K562 (cell line): ENCODE data around the gene GGPS1. TPM values are rescaled to one million over a fixed set of nuclear protein-coding genes. Genes with fewer than 3 reads are reported as not detected.
A peak's percentile ranks its signal among the peaks of the same experiment; 100 is the strongest.

ENCODE experiments used
- ATF1 ChIP-seq, 2 experiments: fragments of 450-650 bp in 1 of 2; IDR thresholded peaks; 2 replicates each; pipeline ENCODE4 v1.6.1; 2016; ENCODE audit warnings: missing compliant biosample characterization in 1 of 2, missing genetic modification characterization in 1 of 2
- CBFB ChIP-seq: sonication (generic); formaldehyde crosslinking; IDR thresholded peaks from 2 replicates; pipeline ENCODE4 v1.4.0; 2020; ENCODE audit warnings: mild to moderate bottlenecking, missing genetic modification reagents
- CREB1 ChIP-seq, 2 experiments: sonication (generic) in 1 of 2; formaldehyde crosslinking in 1 of 2; IDR thresholded peaks; 2 replicates each; pipeline versions ENCODE4 v1.6.1 to v1.8.0; 2012 to 2022; ENCODE audit warnings: inconsistent platforms in 1 of 2, mild to moderate bottlenecking in 1 of 2, missing genetic modification reagents in 1 of 2, moderate library complexity in 1 of 2
- HDAC2 ChIP-seq: fragments of 450-650 bp; IDR thresholded peaks from 2 replicates; pipeline ENCODE4 v1.6.1; 2016; ENCODE audit warnings: mild to moderate bottlenecking
- HDAC3 ChIP-seq: fragments of 450-650 bp; IDR thresholded peaks from 2 replicates; pipeline ENCODE4 v1.6.1; 2018; ENCODE audit warnings: borderline replicate concordance, mild to moderate bottlenecking, moderate library complexity; ENCODE audit not compliant: partially characterized antibody
- HDAC6 ChIP-seq: IDR thresholded peaks from 2 replicates; pipeline ENCODE4 v1.6.1; 2012; ENCODE audit warnings: low read depth, mild to moderate bottlenecking, control low read depth, inconsistent platforms, low read length, moderate library complexity
- MEF2D ChIP-seq: conservative IDR thresholded peaks from 2 replicates; pipeline ENCODE4 v1.6.1; 2016; ENCODE audit warnings: low read depth, missing genetic modification characterization, missing compliant biosample characterization
- NCOA2 ChIP-seq, 2 experiments: fragments of 450-650 bp; IDR thresholded peaks; 2 replicates each; pipeline ENCODE4 v1.6.1; 2018; ENCODE audit warnings: mild to moderate bottlenecking in 2 of 2, moderate library complexity in 1 of 2; ENCODE audit not compliant: partially characterized antibody in 2 of 2
- PRPF4 ChIP-seq: fragments of 200-400 bp; formaldehyde crosslinking; IDR thresholded peaks from one replicate; pipeline ENCODE4 v1.6.1; 2017; ENCODE audit warnings: low read length, low read depth, mild to moderate bottlenecking; ENCODE audit not compliant: insufficient read depth, poor library complexity, severe bottlenecking
- PYGO2 ChIP-seq: fragments of 450-650 bp; IDR thresholded peaks from 2 replicates; pipeline ENCODE4 v1.6.1; 2016; ENCODE audit warnings: mild to moderate bottlenecking, missing genetic modification characterization, moderate library complexity, missing compliant biosample characterization
- SMARCA4 ChIP-seq: fragments of 450-650 bp; IDR thresholded peaks from 2 replicates; pipeline ENCODE4 v1.6.1; 2016
- SREBF1 ChIP-seq: fragments of 150-350 bp; IDR thresholded peaks from 2 replicates; pipeline ENCODE4 v1.6.1; 2014; ENCODE audit warnings: antibody characterized with exemption, low read depth, low read length, borderline replicate concordance
- SRSF3 ChIP-seq: fragments of 200-400 bp; formaldehyde crosslinking; IDR thresholded peaks from 2 replicates; pipeline ENCODE4 v1.6.1; 2016; ENCODE audit warnings: mild to moderate bottlenecking, low read length, moderate library complexity; ENCODE audit not compliant: insufficient read depth
- TAL1 ChIP-seq: fragments of 450-650 bp; IDR thresholded peaks from 2 replicates; pipeline ENCODE4 v1.6.1; 2016; ENCODE audit warnings: mild to moderate bottlenecking
- XRCC5 ChIP-seq: fragments of 200-400 bp; formaldehyde crosslinking; IDR thresholded peaks from 2 replicates; pipeline ENCODE4 v1.6.1; 2017; ENCODE audit warnings: low read depth, mild to moderate bottlenecking, low read length
- ZFX ChIP-seq: sonication (generic); formaldehyde crosslinking; IDR thresholded peaks from 2 replicates; pipeline ENCODE4 v1.8.0; 2022; ENCODE audit warnings: mild to moderate bottlenecking, missing genetic modification reagents, moderate library complexity
- ZNF785 ChIP-seq: fragments of 250-450 bp; sonication (Bioruptor Pico); IDR thresholded peaks from 2 replicates; pipeline ENCODE4 v1.4.0; 2020; ENCODE audit warnings: mild to moderate bottlenecking
- polyA plus RNA-seq, 8 experiments: library from polyadenylated mRNA; depleted of rRNA in 4 of 8; stranded (reverse) in 5 of 8; unstranded in 3 of 8; fragments of >200 nt; fragmentation: Nextera tagmentation in 2 of 8; fragmentation: Illumina TruSeq in 1 of 8; extraction: Ambion mirVana in 2 of 8; extraction: Trizol in 1 of 8; gene quantifications; 2 replicates each; pipeline versions ENCODE4 v1.2.1 to v1.2.3, GENCODE V29; 2011 to 2014; ENCODE audit warnings: inconsistent platforms in 1 of 8, missing spikeins in 1 of 8
- total RNA-seq, 7 experiments: library from RNA; depleted of rRNA in 6 of 7; stranded (reverse); fragments of >200 nt in 6 of 7; fragmentation: Illumina TruSeq in 2 of 7; extraction: Trizol in 2 of 7; gene quantifications; 2 replicates each; pipeline versions ENCODE4 v1.2.1 to v1.2.3, GENCODE V29; 2011 to 2021; ENCODE audit warnings: low replicate concordance in 1 of 7
- TF ChIP-seq, protein P1 (sequence below): sonication (generic); formaldehyde crosslinking; IDR thresholded peaks from 2 replicates; pipeline ENCODE4 v1.8.1; 2023; ENCODE audit warnings: mild to moderate bottlenecking, missing genetic modification reagents

GGPS1 gene
- total and polyA plus RNA-seq, 9 of the 15 experiments (the other 6 are each of a cell fraction or from before 2014, with no cell fraction given) = 18.8 to 104 (median 56.3) TPM

DNA sequence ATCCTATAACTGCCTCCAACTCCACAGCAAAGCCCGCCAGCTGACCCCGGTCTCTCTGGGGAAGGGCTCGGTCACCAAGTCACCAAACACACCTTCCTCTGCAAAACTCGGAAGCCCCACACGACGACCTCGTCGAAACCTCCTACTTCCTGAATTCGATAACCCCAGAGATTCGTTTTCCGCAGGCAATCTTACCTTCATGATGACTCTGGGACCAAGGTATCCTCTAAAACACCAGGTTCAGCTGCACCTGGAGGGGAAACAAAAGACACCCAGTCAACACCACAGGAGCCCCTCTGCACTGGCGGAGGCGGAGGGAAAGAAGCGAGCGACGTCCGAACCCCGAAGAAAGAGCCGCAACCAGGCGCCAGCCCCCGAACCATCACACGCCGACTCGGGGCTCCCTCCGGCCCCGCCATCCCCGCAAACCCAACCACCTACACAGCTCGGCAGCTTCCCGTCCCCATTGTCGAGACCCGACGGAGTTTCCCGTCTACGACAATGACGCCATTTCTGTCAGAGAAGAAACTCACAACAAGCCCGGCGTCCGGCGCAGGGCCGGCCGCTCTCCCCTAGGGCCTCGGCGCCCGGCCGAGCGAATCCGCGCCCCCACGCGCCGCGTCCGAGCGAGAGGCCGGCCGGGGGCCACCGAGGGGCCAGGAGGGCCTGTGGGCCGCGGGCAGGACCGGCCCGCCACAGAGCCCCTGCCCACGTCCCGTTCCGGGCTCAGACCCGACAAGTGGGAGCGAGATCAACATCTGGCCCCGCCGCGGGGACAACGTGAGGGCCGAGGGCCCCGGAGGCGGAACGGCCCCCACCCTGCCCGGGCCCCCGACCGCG, 1.4 kb upstream of the GGPS1 start (continued):
- TF ChIP-seq SMARCA4 = peak; percentile 17; the same call in 1 of the 2 replicates
- no peak for TF ChIP-seq CREB1 (IDR thresholded peaks at IDR 0.05)
- TF ChIP-seq CREB1 (CRISPR knock-in tag; IDR thresholded peaks at IDR 0.05) = no peak
- no peak for TF ChIP-seq PRPF4
- TF ChIP-seq HDAC2 = no peak
- TF ChIP-seq, protein P1, sequence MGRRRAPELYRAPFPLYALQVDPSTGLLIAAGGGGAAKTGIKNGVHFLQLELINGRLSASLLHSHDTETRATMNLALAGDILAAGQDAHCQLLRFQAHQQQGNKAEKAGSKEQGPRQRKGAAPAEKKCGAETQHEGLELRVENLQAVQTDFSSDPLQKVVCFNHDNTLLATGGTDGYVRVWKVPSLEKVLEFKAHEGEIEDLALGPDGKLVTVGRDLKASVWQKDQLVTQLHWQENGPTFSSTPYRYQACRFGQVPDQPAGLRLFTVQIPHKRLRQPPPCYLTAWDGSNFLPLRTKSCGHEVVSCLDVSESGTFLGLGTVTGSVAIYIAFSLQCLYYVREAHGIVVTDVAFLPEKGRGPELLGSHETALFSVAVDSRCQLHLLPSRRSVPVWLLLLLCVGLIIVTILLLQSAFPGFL (CRISPR knock-in tag) = peak; percentile 89; the same call in 1 of the 2 replicates
- TF ChIP-seq SRSF3 = no peak
- no peak for TF ChIP-seq SREBF1
- no peak for TF ChIP-seq ATF1 (CRISPR knock-in tag; IDR thresholded peaks at IDR 0.05)
- 0 out of 2 replicates have a peak, but pooled peaks have one; percentile 17 for TF ChIP-seq ATF1 (tag; IDR thresholded peaks at IDR 0.05)
- TF ChIP-seq MEF2D = no peak
- no peak for TF ChIP-seq HDAC6
- no peak for TF ChIP-seq ZNF785 (CRISPR knock-in tag)
- TF ChIP-seq HDAC3 = no peak
- no peak for TF ChIP-seq PYGO2
- TF ChIP-seq XRCC5 = peak; percentile 70; the same call in 1 of the 2 replicates
- TF ChIP-seq CBFB (CRISPR knock-in tag) = no peak
- no peak for TF ChIP-seq NCOA2 (IDR thresholded peaks at IDR 0.05; ENCODE audit: partially characterized antibody in 2 of 2)
- TF ChIP-seq TAL1 = no peak
- TF ChIP-seq ZFX (CRISPR knock-in tag) = peak; percentile 86
